SU-DHL-6 (cell line): Measurements from ENCODE around the gene PORCN.

Experiments used
- EZH2phosphoT487 ChIP-seq: fragments of 200-600 bp; sonication (generic), shearing (Covaris generic); conservative IDR thresholded peaks from 2 replicates; pipeline ENCODE4 v1.6.1; 2018; ENCODE audit warnings: mild to moderate bottlenecking, antibody characterized with exemption, low read length, moderate library complexity, mixed read lengths
- TF ChIP-seq, protein P1 (sequence below): fragments of 200-600 bp; sonication (generic); IDR thresholded peaks from one replicate; pipeline ENCODE4 v1.5.1; 2017; ENCODE audit warnings: antibody characterized with exemption, mild to moderate bottlenecking, low read length, moderate library complexity; ENCODE audit not compliant: insufficient read depth, poor library complexity, severe bottlenecking

DNA sequence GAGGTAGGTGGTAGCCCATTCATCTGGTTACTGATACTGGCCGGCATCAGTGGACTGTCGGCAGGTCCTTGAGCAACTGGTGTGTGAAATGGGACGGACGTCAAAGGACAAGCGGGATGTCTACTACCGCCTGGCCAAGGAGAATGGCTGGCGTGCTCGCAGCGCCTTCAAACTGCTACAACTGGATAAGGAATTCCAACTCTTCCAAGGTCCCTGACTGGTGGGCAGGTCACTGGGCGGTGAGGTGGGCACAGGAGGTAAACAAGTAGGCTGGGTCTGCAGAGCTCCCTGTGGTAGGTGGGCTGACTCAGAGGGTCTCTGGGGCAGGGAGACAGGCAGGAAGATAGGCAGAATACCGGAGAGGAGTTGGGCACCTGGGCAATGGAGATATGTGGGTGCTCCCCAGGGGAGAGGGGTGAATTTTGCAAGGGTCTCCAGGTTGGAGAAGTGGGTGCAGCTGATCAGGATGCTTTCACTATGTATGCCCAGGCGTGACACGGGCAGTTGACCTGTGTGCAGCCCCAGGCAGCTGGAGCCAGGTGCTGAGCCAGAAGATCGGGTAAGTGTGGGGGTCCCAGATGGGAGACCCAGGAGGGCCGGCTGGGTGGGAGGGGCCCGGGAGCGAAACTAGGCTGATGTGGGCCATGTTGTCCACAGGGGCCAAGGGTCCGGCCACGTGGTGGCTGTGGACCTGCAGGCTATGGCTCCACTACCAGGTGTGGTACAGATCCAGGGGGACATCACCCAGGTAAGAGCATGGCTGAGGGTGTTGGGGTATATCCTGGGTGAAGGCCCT, 30.6 kb upstream of the PORCN start:
- TF ChIP-seq, protein P1, sequence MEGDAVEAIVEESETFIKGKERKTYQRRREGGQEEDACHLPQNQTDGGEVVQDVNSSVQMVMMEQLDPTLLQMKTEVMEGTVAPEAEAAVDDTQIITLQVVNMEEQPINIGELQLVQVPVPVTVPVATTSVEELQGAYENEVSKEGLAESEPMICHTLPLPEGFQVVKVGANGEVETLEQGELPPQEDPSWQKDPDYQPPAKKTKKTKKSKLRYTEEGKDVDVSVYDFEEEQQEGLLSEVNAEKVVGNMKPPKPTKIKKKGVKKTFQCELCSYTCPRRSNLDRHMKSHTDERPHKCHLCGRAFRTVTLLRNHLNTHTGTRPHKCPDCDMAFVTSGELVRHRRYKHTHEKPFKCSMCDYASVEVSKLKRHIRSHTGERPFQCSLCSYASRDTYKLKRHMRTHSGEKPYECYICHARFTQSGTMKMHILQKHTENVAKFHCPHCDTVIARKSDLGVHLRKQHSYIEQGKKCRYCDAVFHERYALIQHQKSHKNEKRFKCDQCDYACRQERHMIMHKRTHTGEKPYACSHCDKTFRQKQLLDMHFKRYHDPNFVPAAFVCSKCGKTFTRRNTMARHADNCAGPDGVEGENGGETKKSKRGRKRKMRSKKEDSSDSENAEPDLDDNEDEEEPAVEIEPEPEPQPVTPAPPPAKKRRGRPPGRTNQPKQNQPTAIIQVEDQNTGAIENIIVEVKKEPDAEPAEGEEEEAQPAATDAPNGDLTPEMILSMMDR: no peak
- no peak for TF ChIP-seq EZH2phosphoT487
